Measurements from ENCODE around the gene RIC8A. TPM values are rescaled to one million over a fixed set of nuclear protein-coding genes. Genes with fewer than 3 reads are reported as not detected.

RIC8A gene
- total RNA-seq, 1 donor from 2014 or later, result 91.8 TPM

DNA sequence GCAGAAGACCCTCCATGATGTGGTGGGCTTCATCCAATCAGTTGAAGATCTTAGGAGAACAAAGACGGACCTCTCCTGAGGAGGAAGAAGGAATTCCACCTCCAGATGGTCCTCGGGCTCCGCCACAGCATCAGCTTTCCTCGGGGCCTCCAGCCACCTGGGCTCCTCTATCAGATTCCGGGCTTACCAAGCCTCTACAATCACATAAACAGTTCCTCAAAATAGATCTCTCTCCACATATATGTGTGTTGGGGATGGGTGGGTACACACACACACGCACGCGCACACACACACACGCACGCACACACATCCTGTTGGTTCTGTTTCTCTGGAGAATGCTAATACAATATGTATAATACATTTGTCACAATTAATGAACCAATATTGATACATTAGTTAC is 51.9 kb downstream of the RIC8A start:
- Histone ChIP-seq H3K4me1 (no peaks in the 10 kb centered on the region), H3K27me3 (no peaks in the 10 kb centered on the region), H3K27ac (no peak overlapping the region), H3K9me3 (no peaks in the 10 kb centered on the region), H3K36me3 (no peaks in the 10 kb centered on the region), H3K4me3 (no peak overlapping the region)
- ATAC-seq (no peak), DNase-seq (no peak)
- intact Hi-C loops (cut with DNase I), result no loop called here
- TF ChIP-seq, protein P1, sequence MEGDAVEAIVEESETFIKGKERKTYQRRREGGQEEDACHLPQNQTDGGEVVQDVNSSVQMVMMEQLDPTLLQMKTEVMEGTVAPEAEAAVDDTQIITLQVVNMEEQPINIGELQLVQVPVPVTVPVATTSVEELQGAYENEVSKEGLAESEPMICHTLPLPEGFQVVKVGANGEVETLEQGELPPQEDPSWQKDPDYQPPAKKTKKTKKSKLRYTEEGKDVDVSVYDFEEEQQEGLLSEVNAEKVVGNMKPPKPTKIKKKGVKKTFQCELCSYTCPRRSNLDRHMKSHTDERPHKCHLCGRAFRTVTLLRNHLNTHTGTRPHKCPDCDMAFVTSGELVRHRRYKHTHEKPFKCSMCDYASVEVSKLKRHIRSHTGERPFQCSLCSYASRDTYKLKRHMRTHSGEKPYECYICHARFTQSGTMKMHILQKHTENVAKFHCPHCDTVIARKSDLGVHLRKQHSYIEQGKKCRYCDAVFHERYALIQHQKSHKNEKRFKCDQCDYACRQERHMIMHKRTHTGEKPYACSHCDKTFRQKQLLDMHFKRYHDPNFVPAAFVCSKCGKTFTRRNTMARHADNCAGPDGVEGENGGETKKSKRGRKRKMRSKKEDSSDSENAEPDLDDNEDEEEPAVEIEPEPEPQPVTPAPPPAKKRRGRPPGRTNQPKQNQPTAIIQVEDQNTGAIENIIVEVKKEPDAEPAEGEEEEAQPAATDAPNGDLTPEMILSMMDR (IDR thresholded peaks at IDR 0.05), result no peak

DNA sequence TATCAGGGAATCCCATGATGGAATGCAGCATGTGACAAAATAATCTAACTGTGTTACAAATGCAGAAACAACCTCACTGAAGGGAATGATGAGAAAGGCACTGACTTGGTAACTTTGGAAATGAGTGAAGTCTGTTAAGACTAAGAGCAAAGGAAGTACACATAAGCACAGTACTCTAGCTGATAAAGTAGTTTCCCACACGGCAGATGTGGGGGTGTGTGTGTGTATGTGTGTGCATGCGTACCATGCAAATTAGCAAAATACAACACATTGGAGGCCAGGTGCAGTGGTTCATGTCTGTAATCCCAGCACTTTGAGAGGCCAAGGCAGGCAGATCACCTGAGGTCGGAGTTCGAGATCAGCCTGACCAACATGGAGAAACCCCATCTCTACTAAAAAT is 54.1 kb downstream of the RIC8A start:
- Histone ChIP-seq H3K27ac (no peak overlapping the region), H3K36me3 (no peaks in the 10 kb centered on the region), H3K4me3 (no peak overlapping the region), H3K4me1 (no peaks in the 10 kb centered on the region), H3K27me3 (no peaks in the 10 kb centered on the region), H3K9me3 (peaks cover 5% of the 10 kb centered on the region)
- DNase-seq (no peak), ATAC-seq (no peak)
- intact Hi-C loops (cut with DNase I), result no loop called here
- TF ChIP-seq, protein P1 (IDR thresholded peaks at IDR 0.05), result no peak

Other genes starting within 250 kb of the RIC8A start
- not detected for gene SCGB1C1, start 14.6 kb upstream of the RIC8A start, total RNA-seq
- gene BET1L, start 309 bp upstream of the RIC8A start, total RNA-seq, result 57.9 TPM
- gene SIRT3, start 28.6 kb downstream of the RIC8A start, total RNA-seq, result 15.7 TPM
- gene PSMD13, start 29.3 kb downstream of the RIC8A start, total RNA-seq, result 89.9 TPM
- gene NLRP6, start 70.7 kb downstream of the RIC8A start, total RNA-seq, result 1.7 TPM
- gene PGGHG, start 81.4 kb downstream of the RIC8A start, total RNA-seq, result 105 TPM
- gene IFITM5, start 91.8 kb downstream of the RIC8A start, total RNA-seq, result not detected
- gene IFITM2, start 100.1 kb downstream of the RIC8A start, total RNA-seq, result 521 TPM
- gene IFITM1, start 106.3 kb downstream of the RIC8A start, total RNA-seq, result 128 TPM
- gene IFITM3, start 113.2 kb downstream of the RIC8A start, total RNA-seq, result 692 TPM
- 1.9 TPM for gene B4GALNT4, start 161.8 kb downstream of the RIC8A start, total RNA-seq
- gene PKP3, start 186.5 kb downstream of the RIC8A start, total RNA-seq, result 40.4 TPM
- 80.9 TPM for gene SIGIRR, start 207.3 kb downstream of the RIC8A start, total RNA-seq
- gene ANO9, start 234.3 kb downstream of the RIC8A start, total RNA-seq, result 22.4 TPM
- 31.1 TPM for gene PTDSS2, start 242.6 kb downstream of the RIC8A start, total RNA-seq